ENCODE measurements around the gene CREB3L1.
"Not testable (repeated sequence)": the region's sequence is repeated elsewhere in the genome, so short reads cannot be mapped to it uniquely, and the experiment has no call there.

Gene CREB3L1

GRCh38 chr11:46298699-46299433 lies 21.4 kb downstream of the CREB3L1 start:
- DNase-seq (ENCODE audit: low spot score) = no peak
- H3K27ac ChIP-seq = peak overlapping the region in 1 of 2 donors; percentile 14
- no peak overlapping the region for H3K4me3 ChIP-seq
- TF ChIP-seq CTCF (IDR thresholded peaks at IDR 0.05) = no peak

DNA sequence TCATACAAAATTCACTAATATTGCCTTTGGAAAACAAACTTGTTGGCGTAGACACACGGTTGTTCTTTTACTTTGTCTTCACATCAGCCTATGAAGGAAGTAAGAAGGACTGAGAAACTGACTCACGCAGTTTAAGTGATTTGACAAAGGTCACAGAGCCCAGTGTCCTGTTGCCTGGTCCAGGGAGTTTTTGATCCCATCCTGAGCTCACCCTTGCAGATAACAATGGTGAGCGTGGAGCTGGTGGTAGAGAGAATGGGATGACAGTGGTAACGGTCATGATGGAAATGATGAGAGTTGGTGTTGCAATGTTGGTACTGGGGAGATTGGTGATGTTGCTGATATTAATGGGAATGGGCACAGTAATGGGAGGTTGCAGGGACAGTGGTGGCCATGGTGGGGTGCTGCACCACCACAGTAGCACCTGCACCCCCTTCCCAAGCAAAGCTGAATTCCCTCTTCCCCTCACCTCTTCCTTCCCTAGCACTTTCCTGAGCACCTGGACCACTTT lies 22.0 kb downstream of the CREB3L1 start:
- no peak for DNase-seq (ENCODE audit: low spot score)
- no peak for TF ChIP-seq CTCF (IDR thresholded peaks at IDR 0.05)
- H3K27ac ChIP-seq = peak overlapping the region in 1 of 2 donors; percentile 14
- no peak overlapping the region for H3K4me3 ChIP-seq

GRCh38 chr11:46300270-46300669 lies 22.8 kb downstream of the CREB3L1 start:
- no peak for TF ChIP-seq CTCF (IDR thresholded peaks at IDR 0.05)
- no peak overlapping the region for H3K27ac ChIP-seq
- DNase-seq (ENCODE audit: low spot score) = no peak
- no peak overlapping the region for H3K4me3 ChIP-seq

GRCh38 chr11:46302866-46303265 lies 25.4 kb downstream of the CREB3L1 start:
- Histone ChIP-seq H3K27ac (no peak overlapping the region), H3K4me3 (no peak overlapping the region)
- TF ChIP-seq CTCF (IDR thresholded peaks at IDR 0.05) = no peak
- DNase-seq (ENCODE audit: low spot score) = no peak

DNA sequence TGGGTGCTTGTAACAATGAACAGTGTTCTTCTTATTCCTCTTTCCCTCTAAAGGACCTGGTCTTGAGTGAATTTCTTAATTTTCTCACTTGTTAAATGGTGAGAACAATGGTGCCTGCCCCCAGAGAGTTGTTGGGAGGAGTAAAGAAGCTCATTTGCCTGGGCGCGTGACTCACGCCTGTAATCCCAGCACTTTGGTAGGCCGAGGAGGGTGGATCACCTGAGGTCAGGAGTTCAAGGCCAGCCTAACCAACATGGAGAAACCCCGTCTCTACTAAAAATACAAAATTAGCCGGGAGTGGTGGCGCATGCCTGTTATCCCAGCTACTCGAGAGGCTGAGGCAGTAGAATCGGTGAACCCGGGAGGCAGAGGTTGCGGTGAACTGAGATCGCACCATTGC lies 26.6 kb downstream of the CREB3L1 start:
- DNase-seq (ENCODE audit: low spot score); H3K27ac ChIP-seq; H3K4me3 ChIP-seq: not testable (repeated sequence)

DNA sequence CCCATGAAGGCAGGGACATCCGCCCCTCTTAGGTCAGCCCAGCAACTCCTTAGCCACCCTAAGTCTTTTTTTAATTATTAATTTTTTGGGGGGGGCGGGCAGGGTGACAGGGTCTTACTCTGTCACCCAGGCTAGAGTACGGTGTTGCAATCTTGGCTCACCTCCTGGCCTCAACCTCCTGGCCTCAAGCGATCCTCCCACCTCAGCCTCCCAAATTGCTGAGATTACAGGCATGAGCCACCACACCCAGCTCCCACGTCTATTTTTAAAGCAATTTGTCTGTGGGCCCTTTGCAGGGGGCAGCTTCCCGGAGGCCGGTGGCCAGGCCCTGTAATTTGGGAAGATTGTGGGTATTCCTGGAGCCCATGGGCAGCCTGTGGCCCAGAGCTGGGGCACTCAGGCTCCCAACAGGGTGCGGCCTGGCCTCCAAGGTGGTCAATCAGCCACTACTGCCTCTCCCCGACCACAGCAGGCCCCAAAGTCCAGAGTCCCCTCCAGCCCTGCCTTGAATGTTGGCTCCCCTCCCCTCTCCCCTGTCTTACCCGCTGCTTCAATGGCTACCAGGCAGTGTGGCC lies 27.2 kb downstream of the CREB3L1 start:
- H3K27ac ChIP-seq = no peak overlapping the region
- no peak overlapping the region for H3K4me3 ChIP-seq
- no peak for DNase-seq (ENCODE audit: low spot score)
- no peak for TF ChIP-seq CTCF (IDR thresholded peaks at IDR 0.05)

DNA sequence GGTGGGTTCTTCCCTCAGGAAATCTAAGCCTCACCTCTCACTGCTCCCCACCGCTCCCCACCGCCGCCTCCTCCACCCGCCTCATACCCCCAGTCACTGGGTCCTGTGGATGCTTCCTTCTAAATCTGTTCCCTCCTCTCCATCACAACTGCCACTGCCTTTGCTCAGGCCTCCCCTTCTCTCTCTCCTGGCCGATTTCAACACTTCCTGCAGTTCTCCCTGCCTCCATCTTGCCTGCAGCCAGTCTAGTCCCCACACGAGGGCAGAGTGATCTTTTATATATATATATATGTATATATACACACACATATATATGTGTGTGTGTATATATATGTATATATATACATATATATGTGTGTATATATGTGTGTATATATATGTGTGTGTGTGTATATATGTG lies 27.8 kb downstream of the CREB3L1 start:
- no peak for DNase-seq (ENCODE audit: low spot score)
- Histone ChIP-seq H3K4me3 (no peak overlapping the region), H3K27ac (no peak overlapping the region)
- TF ChIP-seq CTCF (IDR thresholded peaks at IDR 0.05) = no peak

Measured in coronary artery (tissue), 2 donors.